ENCODE data around the gene MTHFSD.

DNA sequence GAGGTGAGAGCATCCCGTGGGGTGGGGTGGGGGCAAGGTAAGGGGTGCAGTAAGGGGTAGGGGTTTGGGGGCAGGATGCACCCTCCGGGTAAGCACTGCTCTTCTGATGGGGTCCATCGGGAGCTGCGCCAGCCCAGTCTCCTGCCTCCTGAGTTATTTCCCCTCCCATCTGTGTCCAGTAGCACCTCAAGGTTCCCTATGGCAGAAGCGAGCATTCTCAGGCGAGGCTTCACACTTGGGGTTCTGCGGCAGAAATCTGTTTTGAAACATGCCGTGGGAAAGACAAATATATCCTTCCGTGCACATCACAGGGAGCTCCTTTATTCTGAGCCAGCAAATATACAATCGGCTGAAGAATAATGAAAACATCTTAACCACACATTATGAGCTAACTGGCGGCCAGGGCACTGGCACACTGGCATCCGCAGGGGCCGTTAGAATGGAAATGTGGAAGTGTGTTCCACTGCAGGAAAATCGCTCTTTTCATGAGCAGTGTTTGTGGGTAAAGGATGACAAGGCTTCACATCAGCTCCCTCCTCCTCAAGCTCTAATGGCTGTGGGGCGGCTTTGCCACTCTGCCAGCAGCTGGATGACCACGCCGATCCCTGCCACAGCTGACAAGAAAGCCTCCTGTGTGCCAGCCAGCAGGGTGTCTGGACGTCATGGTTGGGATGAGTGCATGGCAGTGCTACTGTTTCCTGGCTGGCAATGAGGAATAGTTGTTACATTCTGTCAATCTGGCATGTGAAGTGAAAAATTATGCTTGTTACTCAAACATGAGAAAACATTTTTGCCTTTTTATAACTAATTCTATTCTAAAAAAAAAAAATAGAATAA lies 20.0 kb downstream of the MTHFSD start:
- TF ChIP-seq, protein P1, sequence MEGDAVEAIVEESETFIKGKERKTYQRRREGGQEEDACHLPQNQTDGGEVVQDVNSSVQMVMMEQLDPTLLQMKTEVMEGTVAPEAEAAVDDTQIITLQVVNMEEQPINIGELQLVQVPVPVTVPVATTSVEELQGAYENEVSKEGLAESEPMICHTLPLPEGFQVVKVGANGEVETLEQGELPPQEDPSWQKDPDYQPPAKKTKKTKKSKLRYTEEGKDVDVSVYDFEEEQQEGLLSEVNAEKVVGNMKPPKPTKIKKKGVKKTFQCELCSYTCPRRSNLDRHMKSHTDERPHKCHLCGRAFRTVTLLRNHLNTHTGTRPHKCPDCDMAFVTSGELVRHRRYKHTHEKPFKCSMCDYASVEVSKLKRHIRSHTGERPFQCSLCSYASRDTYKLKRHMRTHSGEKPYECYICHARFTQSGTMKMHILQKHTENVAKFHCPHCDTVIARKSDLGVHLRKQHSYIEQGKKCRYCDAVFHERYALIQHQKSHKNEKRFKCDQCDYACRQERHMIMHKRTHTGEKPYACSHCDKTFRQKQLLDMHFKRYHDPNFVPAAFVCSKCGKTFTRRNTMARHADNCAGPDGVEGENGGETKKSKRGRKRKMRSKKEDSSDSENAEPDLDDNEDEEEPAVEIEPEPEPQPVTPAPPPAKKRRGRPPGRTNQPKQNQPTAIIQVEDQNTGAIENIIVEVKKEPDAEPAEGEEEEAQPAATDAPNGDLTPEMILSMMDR (IDR thresholded peaks at IDR 0.05), result no peak
- TF ChIP-seq POLR2AphosphoS5 (IDR thresholded peaks at IDR 0.05) (no peak), POLR2A (IDR thresholded peaks at IDR 0.05) (no peak)

Measured in breast epithelium (tissue), 3 donors.